Uterus (tissue), 2 donors: ENCODE data around the gene SLC22A16.

Experiments
- POLR2A ChIP-seq, 2 donors: fragments of 450-650 bp; IDR thresholded peaks; one replicate each; pipeline ENCODE4 v1.6.1; 2016; ENCODE audit warnings: antibody characterized with exemption in 2 of 2, mild to moderate bottlenecking in 1 of 2, moderate library complexity in 1 of 2
- TF ChIP-seq, protein P1 (sequence below), 4 experiments: fragments of 200-600 bp in 2 of 4; fragments of 450-650 bp in 2 of 4; sonication (generic) in 2 of 4; IDR thresholded peaks; one replicate each; pipeline ENCODE4 v1.5.1; 2016 to 2019; ENCODE audit warnings: antibody characterized with exemption in 4 of 4, mild to moderate bottlenecking in 2 of 4, moderate library complexity in 1 of 4

GRCh38 chr6:110509617-110510241 lies 33.3 kb upstream of the SLC22A16 start:
- TF ChIP-seq, protein P1, sequence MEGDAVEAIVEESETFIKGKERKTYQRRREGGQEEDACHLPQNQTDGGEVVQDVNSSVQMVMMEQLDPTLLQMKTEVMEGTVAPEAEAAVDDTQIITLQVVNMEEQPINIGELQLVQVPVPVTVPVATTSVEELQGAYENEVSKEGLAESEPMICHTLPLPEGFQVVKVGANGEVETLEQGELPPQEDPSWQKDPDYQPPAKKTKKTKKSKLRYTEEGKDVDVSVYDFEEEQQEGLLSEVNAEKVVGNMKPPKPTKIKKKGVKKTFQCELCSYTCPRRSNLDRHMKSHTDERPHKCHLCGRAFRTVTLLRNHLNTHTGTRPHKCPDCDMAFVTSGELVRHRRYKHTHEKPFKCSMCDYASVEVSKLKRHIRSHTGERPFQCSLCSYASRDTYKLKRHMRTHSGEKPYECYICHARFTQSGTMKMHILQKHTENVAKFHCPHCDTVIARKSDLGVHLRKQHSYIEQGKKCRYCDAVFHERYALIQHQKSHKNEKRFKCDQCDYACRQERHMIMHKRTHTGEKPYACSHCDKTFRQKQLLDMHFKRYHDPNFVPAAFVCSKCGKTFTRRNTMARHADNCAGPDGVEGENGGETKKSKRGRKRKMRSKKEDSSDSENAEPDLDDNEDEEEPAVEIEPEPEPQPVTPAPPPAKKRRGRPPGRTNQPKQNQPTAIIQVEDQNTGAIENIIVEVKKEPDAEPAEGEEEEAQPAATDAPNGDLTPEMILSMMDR (IDR thresholded peaks at IDR 0.05): no peak
- no peak for TF ChIP-seq POLR2A (IDR thresholded peaks at IDR 0.05)
